Endothelial cell of umbilical vein (primary cell): ENCODE results near the gene ULK4. TPM values are rescaled to one million over a fixed set of nuclear protein-coding genes. Genes with fewer than 3 reads are reported as not detected.

Experiments
- BruUV-seq: library from RNA; stranded (reverse); fragments of 400-500 nt; replicated peaks from 2 replicates; lab custom pipeline; 2021; lab: Mats Ljungman, UMichigan
- CTCF ChIA-PET: fragments of 300-600, 350-600 bp; sonication (Branson Sonifier 250); formaldehyde crosslinking; loops from one replicate; lab custom pipeline; 2021; ENCODE audit warnings: antibody characterized with exemption, inconsistent platforms; lab: Charles Lee
- POLR2A ChIA-PET: fragments of 300-600, 350-600 bp; sonication (Branson Sonifier 250); formaldehyde crosslinking; loops from one replicate; lab custom pipeline; 2021; ENCODE audit warnings: antibody characterized with exemption, inconsistent platforms; lab: Charles Lee
- DNase-seq: peaks from one replicate; pipeline ENCODE4 v3.0.0-alpha.2; 2011; ENCODE audit warnings: low read depth, low spot score
- FAIRE-seq: peaks from 2 replicates; lab custom pipeline; 2011; peaks lifted over from hg19 to GRCh38; lab: Jason Lieb, UNC
- H2AFZ ChIP-seq: 2 replicates; pipeline ENCODE4 v1.6.0; 2012; ENCODE audit warnings: low read depth, low read length, control low read depth, inconsistent platforms
- H3K27ac ChIP-seq: 2 replicates; pipeline ENCODE4 v1.5.1; 2011; ENCODE audit warnings: low read depth, mild to moderate bottlenecking, control low read depth, low read length, moderate library complexity; ENCODE audit not compliant: insufficient read depth
- H3K27me3 ChIP-seq, 2 experiments: 2 replicates each; pipeline versions ENCODE4 v1.6.0 to v1.6.1; 2011; ENCODE audit warnings: low read length in 2 of 2, mixed read lengths in 1 of 2; ENCODE audit not compliant: control insufficient read depth in 2 of 2, insufficient read depth in 2 of 2
- H3K36me3 ChIP-seq, 2 experiments: 2 replicates in 1 of 2; 3 replicates in 1 of 2; pipeline ENCODE4 v1.5.1; 2011; ENCODE audit warnings: low read length in 2 of 2, mild to moderate bottlenecking in 1 of 2, moderate library complexity in 1 of 2; ENCODE audit not compliant: control insufficient read depth in 2 of 2, insufficient read depth in 2 of 2; ENCODE audit errors: extremely low read depth in 1 of 2
- H3K4me1 ChIP-seq: 3 replicates; pipeline ENCODE4 v1.5.1; 2011; ENCODE audit warnings: mild to moderate bottlenecking, low read length; ENCODE audit not compliant: control insufficient read depth, insufficient read depth; ENCODE audit errors: extremely low read depth
- H3K4me2 ChIP-seq: 2 replicates; pipeline ENCODE4 v1.6.1; 2011; ENCODE audit warnings: low read length, control low read depth, mixed read lengths; ENCODE audit not compliant: insufficient read depth
- H3K4me3 ChIP-seq, 3 experiments: fragments of 200-600 bp in 1 of 3; sonication (generic), shearing (Covaris generic) in 1 of 3; replicated peaks in 1 of 3; 2 replicates each; pipeline ENCODE4 v1.5.1; 2011 to 2016; ENCODE audit warnings: control low read depth in 3 of 3, low read length in 3 of 3, mild to moderate bottlenecking in 2 of 3, inconsistent platforms in 1 of 3, low read depth in 1 of 3, moderate library complexity in 1 of 3; ENCODE audit not compliant: insufficient read depth in 1 of 3
- H3K79me2 ChIP-seq: 2 replicates; pipeline ENCODE4 v1.6.0; 2012; ENCODE audit warnings: low read length, inconsistent platforms; ENCODE audit not compliant: control insufficient read depth, insufficient read depth
- H3K9ac ChIP-seq: replicated peaks from 2 replicates; pipeline ENCODE3; 2011; ENCODE audit warnings: low read length, control low read depth; ENCODE audit not compliant: insufficient read depth; ENCODE audit errors: extremely low read depth
- H3K9me1 ChIP-seq: replicated peaks from 3 replicates; pipeline ENCODE4 v1.6.0; 2011; ENCODE audit warnings: mild to moderate bottlenecking, low read length; ENCODE audit not compliant: control insufficient read depth, insufficient read depth; ENCODE audit errors: extremely low read depth
- H3K9me3 ChIP-seq: replicated peaks from 2 replicates; pipeline ENCODE4 v1.5.1; 2012; ENCODE audit warnings: low read length, inconsistent platforms; ENCODE audit not compliant: control insufficient read depth, insufficient read depth
- H4K20me1 ChIP-seq: replicated peaks from 2 replicates; pipeline ENCODE3; 2011; ENCODE audit warnings: mild to moderate bottlenecking, low read length; ENCODE audit not compliant: control insufficient read depth, insufficient read depth; ENCODE audit errors: extremely low read depth
- EZH2 ChIP-seq: IDR thresholded peaks from 2 replicates; pipeline ENCODE4 v1.6.1; 2012; ENCODE audit warnings: borderline replicate concordance, low read depth, mild to moderate bottlenecking, moderate library complexity, low read length, inconsistent platforms; ENCODE audit not compliant: severe bottlenecking
- FOS ChIP-seq: IDR thresholded peaks from 2 replicates; pipeline ENCODE4 v1.6.1; 2011; ENCODE audit warnings: mild to moderate bottlenecking, low read length, moderate library complexity, borderline replicate concordance; ENCODE audit not compliant: insufficient read depth
- GATA2 ChIP-seq: IDR thresholded peaks from 2 replicates; pipeline ENCODE4 v1.7.0; 2011; ENCODE audit warnings: low read depth, mild to moderate bottlenecking, moderate library complexity, mixed read lengths, low read length; ENCODE audit not compliant: insufficient read length, insufficient read depth
- JUN ChIP-seq: IDR thresholded peaks from 2 replicates; pipeline ENCODE4 v1.6.1; 2011; ENCODE audit warnings: borderline replicate concordance, low read depth; ENCODE audit not compliant: insufficient read length, insufficient read depth
- MYC ChIP-seq: IDR thresholded peaks from one replicate; pipeline ENCODE4 v1.6.1; 2011; ENCODE audit warnings: mild to moderate bottlenecking, low read depth, low read length
- POLR2A ChIP-seq: IDR thresholded peaks from 2 replicates; pipeline ENCODE4 v1.6.1; 2012; ENCODE audit warnings: low read depth, mild to moderate bottlenecking, control low read depth, low read length
- POLR2AphosphoS5 ChIP-seq: IDR thresholded peaks from 2 replicates; pipeline ENCODE4 v1.6.1; 2012; ENCODE audit warnings: low read depth, mild to moderate bottlenecking, control low read depth, low read length, moderate library complexity; ENCODE audit not compliant: insufficient read depth
- dilution Hi-C: fragments of 300-500 bp; cut with MboI; formaldehyde crosslinking; loops from one replicate; pipeline ENCODE4 v1.15.0; 2019; ENCODE audit warnings: low sequenced_read_pairs; ENCODE audit not compliant: extremely low pct_ligation_motif_present
- intact Hi-C: fragments of 100-400 bp; cut with micrococcal nuclease; formaldehyde crosslinking; loops from one replicate; pipeline ENCODE4 v1.10.0; 2022
- polyA plus RNA-seq, 4 experiments: library from polyadenylated mRNA; depleted of rRNA in 3 of 4; stranded (reverse) in 3 of 4; unstranded in 1 of 4; fragments of >200 nt; gene quantifications; 2 replicates each; pipeline versions ENCODE4 v1.2.1 to v1.2.3, GENCODE V29; 2011 to 2012; ENCODE audit warnings: missing spikeins in 1 of 4
- total RNA-seq: library from RNA; stranded (reverse); gene quantifications from 2 replicates; pipeline ENCODE4 v1.2.3, GENCODE V29; 2021
- TF ChIP-seq, protein P1 (sequence below), 2 donors: IDR thresholded peaks; 1 replicate in 1 of 2; 2 replicates in 1 of 2; pipeline ENCODE4 v1.5.1; 2011; ENCODE audit warnings: low read length in 2 of 2, mild to moderate bottlenecking in 2 of 2, moderate library complexity in 2 of 2, control low read depth in 1 of 2, inconsistent platforms in 1 of 2, low read depth in 1 of 2; ENCODE audit not compliant: insufficient read depth in 1 of 2; ENCODE audit errors: extremely low read depth in 1 of 2
- TF ChIP-seq, protein P2 (sequence below): IDR thresholded peaks from 2 replicates; pipeline ENCODE4 v1.6.1; 2011; ENCODE audit not compliant: insufficient read depth, insufficient read length

Gene ULK4
- total and polyA plus RNA-seq, 2 donors (not counting 3 experiments of a cell fraction or from before 2014, with no cell fraction given) = 3.3 to 16.0 TPM

DNA sequence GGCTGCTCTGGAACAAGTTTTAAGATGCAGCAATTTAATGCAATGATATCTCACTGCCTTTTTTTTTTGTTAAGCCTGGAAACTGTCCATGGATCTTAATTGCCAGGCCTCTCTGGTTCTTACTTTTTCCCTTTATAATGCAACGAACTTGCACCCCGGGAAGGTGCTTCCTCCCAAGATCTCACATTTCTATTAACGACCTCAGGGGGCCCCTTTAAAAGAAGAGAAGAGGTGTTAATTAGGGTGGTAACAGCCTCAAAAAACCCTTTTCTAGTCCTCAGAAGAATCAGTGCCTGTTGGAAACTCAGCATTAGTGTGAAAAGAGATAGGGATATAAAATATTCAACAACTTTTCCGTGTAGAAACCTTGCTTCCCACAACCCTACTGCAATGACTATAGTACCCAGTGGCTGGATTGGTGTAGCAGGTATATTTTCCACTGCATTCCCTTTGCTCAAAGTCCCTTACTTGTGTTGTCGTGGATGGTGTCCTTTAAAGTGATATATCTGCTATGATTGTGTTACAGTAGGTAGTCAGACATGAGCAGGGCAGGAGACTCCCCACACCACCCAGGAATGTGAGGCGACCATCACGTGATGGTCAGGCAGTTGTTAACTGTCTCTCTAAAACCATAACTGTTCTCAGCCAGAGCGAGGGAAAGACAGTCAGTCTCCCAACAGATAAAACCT is 640.8 kb downstream of the ULK4 start:
- H3K36me3 ChIP-seq = no peaks in the 10 kb centered on the region
- FAIRE-seq (no peak), DNase-seq (no peak)
- no peaks in the 10 kb centered on the region for H3K27me3 ChIP-seq
- no peaks in the 10 kb centered on the region for H4K20me1 ChIP-seq
- no peaks in the 10 kb centered on the region for H3K79me2 ChIP-seq
- H3K4me3 ChIP-seq = no peak overlapping the region
- dilution Hi-C loops = no loop called here
- CTCF ChIA-PET = no interaction called here
- no peak overlapping the region for H3K27ac ChIP-seq
- H3K9ac ChIP-seq = no peak overlapping the region
- no TSS peak for BruUV-seq
- H3K9me1 ChIP-seq = no peaks in the 10 kb centered on the region
- POLR2A ChIA-PET = no interaction called here
- intact Hi-C loops = no loop called here
- H2AFZ ChIP-seq = no peak overlapping the region
- TF ChIP-seq JUN (no peak), FOS (no peak), EZH2 (no peak), GATA2 (no peak), POLR2A (no peak), MYC (no peak), POLR2AphosphoS5 (no peak)
- TF ChIP-seq, protein P1, sequence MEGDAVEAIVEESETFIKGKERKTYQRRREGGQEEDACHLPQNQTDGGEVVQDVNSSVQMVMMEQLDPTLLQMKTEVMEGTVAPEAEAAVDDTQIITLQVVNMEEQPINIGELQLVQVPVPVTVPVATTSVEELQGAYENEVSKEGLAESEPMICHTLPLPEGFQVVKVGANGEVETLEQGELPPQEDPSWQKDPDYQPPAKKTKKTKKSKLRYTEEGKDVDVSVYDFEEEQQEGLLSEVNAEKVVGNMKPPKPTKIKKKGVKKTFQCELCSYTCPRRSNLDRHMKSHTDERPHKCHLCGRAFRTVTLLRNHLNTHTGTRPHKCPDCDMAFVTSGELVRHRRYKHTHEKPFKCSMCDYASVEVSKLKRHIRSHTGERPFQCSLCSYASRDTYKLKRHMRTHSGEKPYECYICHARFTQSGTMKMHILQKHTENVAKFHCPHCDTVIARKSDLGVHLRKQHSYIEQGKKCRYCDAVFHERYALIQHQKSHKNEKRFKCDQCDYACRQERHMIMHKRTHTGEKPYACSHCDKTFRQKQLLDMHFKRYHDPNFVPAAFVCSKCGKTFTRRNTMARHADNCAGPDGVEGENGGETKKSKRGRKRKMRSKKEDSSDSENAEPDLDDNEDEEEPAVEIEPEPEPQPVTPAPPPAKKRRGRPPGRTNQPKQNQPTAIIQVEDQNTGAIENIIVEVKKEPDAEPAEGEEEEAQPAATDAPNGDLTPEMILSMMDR (IDR thresholded peaks at IDR 0.05; ENCODE audit: extremely low read depth in 1 of 2, insufficient read depth in 1 of 2, low read depth in 1 of 2, low read length in 2 of 2) = no peak
- TF ChIP-seq, protein P2, sequence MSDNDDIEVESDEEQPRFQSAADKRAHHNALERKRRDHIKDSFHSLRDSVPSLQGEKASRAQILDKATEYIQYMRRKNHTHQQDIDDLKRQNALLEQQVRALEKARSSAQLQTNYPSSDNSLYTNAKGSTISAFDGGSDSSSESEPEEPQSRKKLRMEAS = no peak
- peaks cover 3% of the 10 kb centered on the region for H3K4me1 ChIP-seq
- H3K4me2 ChIP-seq = no peak overlapping the region
- H3K9me3 ChIP-seq = no peaks in the 10 kb centered on the region
